NCI-H446 (cell line): ENCODE results near the gene GEMIN2.
"Not testable (repeated sequence)": the region's sequence is repeated elsewhere in the genome, so short reads cannot be mapped to it uniquely, and the experiment has no call there.

Source experiments
- DNase-seq, 2 experiments: peaks; one replicate each; lab custom pipeline; 2025; lab: John Stamatoyannopoulos, UW

The GEMIN2 gene

DNA sequence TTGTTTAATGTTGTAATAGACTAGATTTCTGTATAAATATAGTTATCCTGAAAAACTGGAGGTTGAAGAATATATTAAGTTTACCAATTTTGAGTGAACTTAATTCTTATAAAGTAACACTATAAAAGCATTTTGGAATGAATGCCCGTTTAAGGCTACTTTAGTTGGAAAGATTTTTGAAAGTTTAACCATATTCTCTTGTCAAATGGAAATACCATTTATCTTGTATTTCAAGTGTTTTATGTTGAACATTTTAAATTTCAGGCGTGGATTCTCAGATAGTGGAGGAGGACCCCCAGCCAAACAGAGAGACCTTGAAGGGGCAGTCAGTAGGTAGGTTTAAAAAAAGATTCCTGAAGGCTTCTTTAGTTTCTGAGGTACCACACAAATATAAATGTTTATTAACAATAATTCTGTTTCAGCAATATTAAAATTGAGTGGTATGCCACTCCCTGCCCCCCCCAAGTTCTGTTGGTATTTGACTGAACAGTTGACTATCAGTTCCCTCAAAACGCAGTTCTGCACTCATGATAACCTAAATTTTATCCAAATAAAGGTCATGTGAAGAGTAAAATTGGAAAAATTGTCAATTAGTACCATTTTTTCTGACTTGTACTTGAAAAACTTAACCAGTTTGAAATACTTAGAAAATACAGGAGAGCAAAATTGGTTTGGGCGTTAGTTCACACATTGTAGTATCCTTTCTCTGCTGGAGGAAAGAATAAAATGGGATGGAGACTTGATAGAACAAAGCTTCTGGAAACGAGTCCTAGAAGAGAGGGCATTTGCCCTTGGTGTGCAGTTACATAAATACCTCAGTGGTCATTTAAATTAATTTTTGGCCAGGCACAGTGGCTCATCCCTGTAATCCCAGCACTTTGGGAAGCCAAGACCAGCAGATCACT is 62.4 kb downstream of the GEMIN2 start:
- DNase-seq: no peak

DNA sequence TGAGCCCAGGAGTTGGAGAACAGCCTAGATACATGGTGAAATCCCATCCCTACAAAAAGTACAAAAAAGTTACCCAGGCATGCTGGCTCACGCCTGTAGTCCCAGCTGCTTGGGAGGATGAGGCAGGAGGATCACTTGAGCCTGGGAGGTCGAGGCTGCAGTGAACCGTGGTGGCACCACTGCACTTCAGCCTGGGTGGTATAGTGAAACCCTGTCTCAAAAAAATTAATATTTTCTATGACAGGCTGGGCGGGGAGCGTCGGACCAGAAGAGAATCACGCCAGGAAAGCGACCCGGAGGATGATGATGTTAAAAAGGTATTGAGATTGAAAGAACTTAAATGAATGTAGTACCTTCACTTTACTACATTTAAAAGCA is 63.0 kb downstream of the GEMIN2 start:
- DNase-seq: no peak

DNA sequence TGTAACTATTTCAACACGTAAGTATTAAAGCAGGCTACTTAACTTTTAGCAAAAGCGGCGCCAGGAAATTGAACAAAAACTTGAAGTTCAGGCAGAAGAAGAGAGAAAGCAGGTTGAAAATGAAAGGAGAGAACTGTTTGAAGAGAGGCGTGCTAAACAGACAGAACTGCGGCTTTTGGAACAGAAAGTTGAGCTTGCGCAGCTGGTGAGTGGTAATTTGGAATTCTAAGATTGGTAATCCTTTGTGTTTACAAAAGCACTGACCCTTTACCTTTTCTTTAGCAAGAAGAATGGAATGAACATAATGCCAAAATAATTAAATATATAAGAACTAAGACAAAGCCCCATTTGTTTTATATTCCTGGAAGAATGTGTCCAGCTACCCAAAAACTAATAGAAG is 64.9 kb downstream of the GEMIN2 start:
- DNase-seq: no peak

DNA sequence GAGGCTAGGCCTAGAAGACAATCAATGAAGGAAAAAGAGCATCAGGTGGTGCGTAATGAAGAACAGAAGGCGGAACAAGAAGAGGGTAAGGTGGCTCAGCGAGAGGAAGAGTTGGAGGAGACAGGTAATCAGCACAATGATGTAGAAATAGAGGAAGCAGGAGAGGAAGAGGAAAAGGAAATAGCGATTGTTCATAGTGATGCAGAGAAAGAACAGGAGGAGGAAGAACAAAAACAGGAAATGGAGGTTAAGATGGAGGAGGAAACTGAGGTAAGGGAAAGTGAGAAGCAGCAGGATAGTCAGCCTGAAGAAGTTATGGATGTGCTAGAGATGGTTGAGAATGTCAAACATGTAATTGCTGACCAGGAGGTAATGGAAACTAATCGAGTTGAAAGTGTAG is 66.4 kb downstream of the GEMIN2 start:
- no peak for DNase-seq

DNA sequence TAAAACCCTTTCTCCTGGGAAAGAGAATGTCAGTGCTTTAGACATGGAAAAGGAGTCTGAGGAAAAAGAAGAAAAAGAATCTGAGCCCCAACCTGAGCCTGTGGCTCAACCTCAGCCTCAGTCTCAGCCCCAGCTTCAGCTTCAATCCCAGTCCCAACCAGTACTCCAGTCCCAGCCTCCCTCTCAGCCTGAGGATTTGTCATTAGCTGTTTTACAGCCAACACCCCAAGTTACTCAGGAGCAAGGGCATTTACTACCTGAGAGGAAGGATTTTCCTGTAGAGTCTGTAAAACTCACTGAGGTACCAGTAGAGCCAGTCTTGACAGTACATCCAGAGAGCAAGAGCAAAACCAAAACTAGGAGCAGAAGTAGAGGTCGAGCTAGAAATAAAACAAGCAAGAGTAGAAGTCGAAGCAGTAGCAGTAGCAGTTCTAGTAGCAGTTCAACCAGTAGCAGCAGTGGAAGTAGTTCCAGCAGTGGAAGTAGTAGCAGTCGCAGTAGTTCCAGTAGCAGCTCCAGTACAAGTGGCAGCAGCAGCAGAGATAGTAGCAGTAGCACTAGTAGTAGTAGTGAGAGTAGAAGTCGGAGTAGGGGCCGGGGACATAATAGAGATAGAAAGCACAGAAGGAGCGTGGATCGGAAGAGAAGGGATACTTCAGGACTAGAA is 67.0 kb downstream of the GEMIN2 start:
- no peak for DNase-seq

DNA sequence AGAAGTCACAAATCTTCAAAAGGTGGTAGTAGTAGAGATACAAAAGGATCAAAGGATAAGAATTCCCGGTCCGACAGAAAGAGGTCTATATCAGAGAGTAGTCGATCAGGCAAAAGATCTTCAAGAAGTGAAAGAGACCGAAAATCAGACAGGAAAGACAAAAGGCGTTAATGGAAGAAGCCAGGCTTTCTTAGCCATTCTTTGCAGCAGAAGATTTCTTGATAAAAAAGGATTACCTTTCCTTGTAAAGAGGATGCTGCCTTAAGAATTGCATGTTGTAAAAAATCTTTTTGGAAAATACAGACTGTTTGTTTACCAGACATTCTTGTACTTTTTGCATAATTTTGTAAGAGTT is 67.5 kb downstream of the GEMIN2 start:
- DNase-seq: no peak

DNA sequence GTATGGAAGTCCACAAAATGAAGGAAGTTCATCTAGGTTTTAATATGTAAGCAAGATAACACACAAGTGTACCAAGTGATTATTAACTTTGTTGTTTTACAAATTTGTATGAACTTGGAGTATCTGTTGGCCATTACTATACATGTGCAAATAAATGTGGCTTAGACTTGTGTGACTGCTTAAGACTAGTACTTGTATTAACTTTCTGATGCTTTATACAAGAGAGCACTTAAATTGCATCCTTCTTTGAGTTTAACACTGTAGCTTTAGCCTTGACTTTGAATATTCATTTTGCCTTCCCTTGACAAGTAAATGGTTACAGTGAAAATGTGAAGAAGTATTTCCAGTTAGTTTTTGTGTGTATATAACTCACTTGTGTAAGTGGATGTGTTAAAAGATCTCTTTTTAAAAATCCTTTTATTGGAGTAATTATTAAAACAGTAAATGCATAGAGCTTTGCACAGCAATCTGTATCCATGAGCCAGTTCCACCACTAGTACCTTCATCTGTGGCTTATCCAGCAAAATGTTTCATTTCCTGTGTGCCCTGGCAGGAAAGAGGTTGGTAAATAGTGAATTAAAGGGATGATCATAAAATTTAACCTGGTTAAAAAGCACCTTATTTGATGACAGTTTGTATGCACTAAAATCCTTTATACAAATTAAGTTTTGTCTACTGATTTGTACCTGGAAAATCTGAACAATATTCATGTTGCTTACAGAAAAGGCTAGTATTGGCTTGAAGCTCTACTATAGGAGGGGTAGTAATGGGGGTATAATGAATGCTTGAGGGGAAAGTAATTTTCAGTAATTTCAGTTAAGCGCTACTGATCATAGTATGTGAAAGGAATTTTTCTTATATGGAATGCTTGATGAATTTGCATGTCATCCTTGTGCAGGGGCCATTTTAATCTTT is 68.9 kb downstream of the GEMIN2 start:
- no peak for DNase-seq

DNA sequence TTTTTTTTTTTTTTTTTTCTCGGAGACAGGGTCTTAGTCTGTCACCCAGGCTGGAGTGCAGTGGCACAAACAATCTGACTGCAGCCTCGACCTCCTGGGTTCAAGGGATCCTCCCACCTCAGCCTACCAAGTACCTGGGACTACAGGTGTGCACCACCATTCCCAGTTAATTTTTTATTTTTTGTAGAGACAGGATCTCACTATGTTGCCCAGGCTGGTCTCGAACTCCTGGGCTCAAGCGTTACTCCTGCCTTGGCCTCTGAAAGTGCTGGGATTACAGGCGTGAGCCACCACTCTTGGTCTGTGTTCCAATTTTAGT is 69.5 kb downstream of the GEMIN2 start:
- DNase-seq: not testable (repeated sequence)

DNA sequence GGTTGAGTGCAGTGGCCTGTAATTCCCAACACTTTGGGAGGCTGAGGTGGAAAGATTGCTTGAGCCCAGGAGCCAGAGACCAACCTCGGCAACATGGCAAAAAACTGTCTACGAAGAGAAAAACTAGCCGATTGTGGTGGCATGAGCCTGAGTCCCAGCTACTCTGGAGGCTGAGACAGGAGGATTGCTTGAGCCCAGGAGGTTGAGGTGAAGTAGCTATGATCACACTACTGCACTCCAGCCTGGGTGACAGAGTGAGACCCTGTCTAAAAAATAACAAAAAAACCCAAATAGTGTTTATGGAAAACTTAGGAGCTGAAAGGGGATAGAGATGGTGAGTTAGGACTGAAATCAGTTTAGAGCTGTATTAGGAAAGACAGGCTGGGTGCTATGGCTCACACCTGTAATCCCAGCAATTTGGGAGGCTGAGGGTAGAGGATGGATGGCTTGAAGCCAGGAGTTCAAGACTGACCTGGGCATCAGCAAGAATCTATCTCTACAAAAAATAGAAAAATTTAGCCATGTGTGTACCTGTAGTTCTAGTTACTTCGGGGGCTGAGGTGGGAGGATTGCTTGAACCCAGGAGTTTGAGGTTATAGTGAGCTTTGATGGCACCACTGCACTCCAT is 70.6 kb downstream of the GEMIN2 start:
- DNase-seq: no peak

DNA sequence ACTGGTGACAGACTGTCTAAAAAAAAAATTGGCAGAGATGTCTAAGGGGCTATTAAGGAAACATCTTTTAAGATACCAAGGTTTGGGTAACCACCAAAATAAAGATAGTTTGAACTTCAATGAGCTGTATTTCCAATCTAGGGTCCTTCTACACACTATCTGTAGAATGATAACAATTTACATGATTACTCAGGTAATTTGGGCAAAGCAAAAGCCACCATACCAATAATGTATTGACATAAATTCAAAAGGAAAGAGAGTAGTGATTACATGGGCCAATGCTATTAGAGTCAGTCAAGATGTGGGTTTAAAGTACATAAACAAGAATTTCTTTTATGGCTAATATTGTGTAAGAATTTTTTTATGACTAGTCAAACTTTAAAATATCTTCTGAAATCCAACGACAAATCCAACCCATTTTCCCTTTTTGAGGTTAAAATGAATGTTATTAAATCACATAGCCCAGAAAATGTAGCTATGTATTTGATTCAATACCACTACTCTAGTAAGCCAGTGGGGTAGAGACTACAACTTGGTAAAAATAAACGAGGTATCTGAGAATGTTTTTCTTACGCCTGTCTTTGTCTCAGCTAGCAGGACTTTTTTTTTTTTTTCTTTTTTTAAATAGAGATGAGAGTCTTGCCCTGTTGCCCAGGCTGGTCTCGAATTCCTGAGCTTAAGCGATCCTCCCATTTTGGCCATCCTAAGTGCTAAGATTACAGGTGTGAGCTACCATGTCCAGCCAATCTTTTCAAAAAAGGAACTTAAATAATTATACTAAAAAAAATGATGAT is 71.3 kb downstream of the GEMIN2 start:
- DNase-seq: no peak
